GM19324 (cell line): Measurements from ENCODE around the gene SNAI1.
"Not testable (repeated sequence)": the region's sequence is repeated elsewhere in the genome, so short reads cannot be mapped to it uniquely, and the experiment has no call there.

Source experiments
- ATAC-seq: cut with Tn5 transposase; IDR thresholded peaks from one replicate; pipeline ENCODE4 v1.9.1; 2021; ENCODE audit warnings: mild to moderate bottlenecking, moderate library complexity; ENCODE audit not compliant: unreplicated experiment, low FRiP score

Gene SNAI1

GRCh38 chr20:49961413-49961812, 21.4 kb upstream of the SNAI1 start:
- no peak for ATAC-seq

GRCh38 chr20:49964964-49965780, 17.6 kb upstream of the SNAI1 start:
- no peak for ATAC-seq

GRCh38 chr20:49965781-49966305, 16.9 kb upstream of the SNAI1 start:
- ATAC-seq = no peak

GRCh38 chr20:49966861-49967260, 15.9 kb upstream of the SNAI1 start:
- no peak for ATAC-seq

GRCh38 chr20:49969234-49969633, 13.5 kb upstream of the SNAI1 start:
- ATAC-seq = no peak

- no peak for ATAC-seq
These were observed 12.8 kb upstream of the SNAI1 start for GRCh38 chr20:49969946-49970345.

GRCh38 chr20:49970498-49970897, 12.3 kb upstream of the SNAI1 start:
- no peak for ATAC-seq

GRCh38 chr20:49973981-49974380, 8.8 kb upstream of the SNAI1 start:
- ATAC-seq = no peak

- ATAC-seq = no peak
These were observed 6.2 kb upstream of the SNAI1 start for GRCh38 chr20:49976542-49976941.

GRCh38 chr20:49977740-49978139, 5.0 kb upstream of the SNAI1 start:
- not testable (repeated sequence) for ATAC-seq

GRCh38 chr20:49978685-49979029, 4.1 kb upstream of the SNAI1 start:
- no peak for ATAC-seq

- ATAC-seq = no peak
These were observed 3.5 kb upstream of the SNAI1 start for GRCh38 chr20:49979030-49979832.

GRCh38 chr20:49980140-49981008, 2.4 kb upstream of the SNAI1 start:
- ATAC-seq = no peak

GRCh38 chr20:49981218-49982071, 1.3 kb upstream of the SNAI1 start:
- ATAC-seq = no peak

GRCh38 chr20:49982072-49982345, 771 bp upstream of the SNAI1 start:
- ATAC-seq = no peak

GRCh38 chr20:49983123-49983847, 505 bp downstream of the SNAI1 start:
- no peak for ATAC-seq

GRCh38 chr20:49983848-49984408, 1.1 kb downstream of the SNAI1 start:
- no peak for ATAC-seq

- no peak for ATAC-seq
These were observed 1.8 kb downstream of the SNAI1 start for GRCh38 chr20:49984426-49985153.
